PFSK-1 (cell line): ENCODE data around the gene CLIC3.

Experiments
- FOXP2 ChIP-seq: optimal IDR thresholded peaks from 2 replicates; pipeline ENCODE3; 2011; ENCODE audit warnings: borderline replicate concordance, control low read depth, inconsistent platforms; ENCODE audit not compliant: insufficient read depth; ENCODE audit errors: extremely low read length, extremely low read depth
- POLR2AphosphoS5 ChIP-seq: IDR thresholded peaks from 2 replicates; pipeline ENCODE4 v1.6.1; 2012; ENCODE audit warnings: low read depth, mild to moderate bottlenecking, control low read depth, low read length, moderate library complexity
- SIN3A ChIP-seq: IDR thresholded peaks from 2 replicates; pipeline ENCODE4 v1.6.1; 2012; ENCODE audit warnings: mild to moderate bottlenecking, low read length, moderate library complexity, borderline replicate concordance; ENCODE audit not compliant: insufficient read depth
- TAF1 ChIP-seq: IDR thresholded peaks from 2 replicates; pipeline ENCODE4 v1.6.1; 2012; ENCODE audit warnings: low read length, control low read depth, borderline replicate concordance; ENCODE audit not compliant: insufficient read depth
- TF ChIP-seq, protein P1 (sequence below), 2 experiments: IDR thresholded peaks; 2 replicates each; pipeline versions ENCODE4 v1.6.1 to v1.8.0; 2011 to 2012; ENCODE audit warnings: low read depth in 2 of 2, low read length in 2 of 2, control low read depth in 1 of 2, inconsistent platforms in 1 of 2, mild to moderate bottlenecking in 1 of 2, moderate library complexity in 1 of 2; ENCODE audit not compliant: insufficient read depth in 1 of 2

Gene CLIC3

DNA sequence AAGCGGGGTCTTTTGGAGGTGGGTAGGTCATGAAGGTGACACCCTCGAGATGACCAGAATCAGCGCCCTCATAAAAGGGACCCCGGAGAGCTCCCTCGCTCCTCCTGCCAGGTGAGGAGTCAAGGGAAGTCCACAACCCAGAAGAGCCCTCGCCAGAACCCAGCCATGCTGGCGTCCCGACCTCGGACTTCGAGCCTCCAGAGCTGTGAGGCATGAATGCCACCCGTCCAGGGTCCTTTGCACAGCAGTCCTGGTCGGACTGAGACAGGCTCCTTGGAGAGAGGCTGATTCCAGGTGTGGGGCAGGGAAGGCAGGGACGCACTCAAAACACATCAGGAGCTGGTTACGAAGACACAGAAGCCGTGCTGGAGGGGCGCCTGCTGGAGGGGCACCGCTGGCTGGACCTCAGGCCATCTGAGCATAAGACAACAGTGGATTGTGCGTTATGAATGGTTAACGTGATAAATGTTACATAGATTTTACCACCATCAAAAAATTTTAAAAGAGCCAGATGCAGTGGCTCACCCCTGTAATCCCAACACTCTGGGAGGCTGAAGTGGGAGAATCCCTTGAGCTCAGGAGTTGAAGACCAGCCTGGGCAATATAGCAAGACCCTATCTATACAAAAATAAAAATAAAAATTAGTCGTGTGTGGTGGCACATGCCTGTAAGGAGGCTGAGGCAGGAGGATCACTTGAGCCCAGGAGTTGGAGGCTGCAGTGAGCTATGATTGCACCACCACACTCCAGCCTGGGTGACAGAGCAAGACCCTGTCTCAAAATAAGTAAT is 5.7 kb upstream of the CLIC3 start:
- TF ChIP-seq, protein P1, sequence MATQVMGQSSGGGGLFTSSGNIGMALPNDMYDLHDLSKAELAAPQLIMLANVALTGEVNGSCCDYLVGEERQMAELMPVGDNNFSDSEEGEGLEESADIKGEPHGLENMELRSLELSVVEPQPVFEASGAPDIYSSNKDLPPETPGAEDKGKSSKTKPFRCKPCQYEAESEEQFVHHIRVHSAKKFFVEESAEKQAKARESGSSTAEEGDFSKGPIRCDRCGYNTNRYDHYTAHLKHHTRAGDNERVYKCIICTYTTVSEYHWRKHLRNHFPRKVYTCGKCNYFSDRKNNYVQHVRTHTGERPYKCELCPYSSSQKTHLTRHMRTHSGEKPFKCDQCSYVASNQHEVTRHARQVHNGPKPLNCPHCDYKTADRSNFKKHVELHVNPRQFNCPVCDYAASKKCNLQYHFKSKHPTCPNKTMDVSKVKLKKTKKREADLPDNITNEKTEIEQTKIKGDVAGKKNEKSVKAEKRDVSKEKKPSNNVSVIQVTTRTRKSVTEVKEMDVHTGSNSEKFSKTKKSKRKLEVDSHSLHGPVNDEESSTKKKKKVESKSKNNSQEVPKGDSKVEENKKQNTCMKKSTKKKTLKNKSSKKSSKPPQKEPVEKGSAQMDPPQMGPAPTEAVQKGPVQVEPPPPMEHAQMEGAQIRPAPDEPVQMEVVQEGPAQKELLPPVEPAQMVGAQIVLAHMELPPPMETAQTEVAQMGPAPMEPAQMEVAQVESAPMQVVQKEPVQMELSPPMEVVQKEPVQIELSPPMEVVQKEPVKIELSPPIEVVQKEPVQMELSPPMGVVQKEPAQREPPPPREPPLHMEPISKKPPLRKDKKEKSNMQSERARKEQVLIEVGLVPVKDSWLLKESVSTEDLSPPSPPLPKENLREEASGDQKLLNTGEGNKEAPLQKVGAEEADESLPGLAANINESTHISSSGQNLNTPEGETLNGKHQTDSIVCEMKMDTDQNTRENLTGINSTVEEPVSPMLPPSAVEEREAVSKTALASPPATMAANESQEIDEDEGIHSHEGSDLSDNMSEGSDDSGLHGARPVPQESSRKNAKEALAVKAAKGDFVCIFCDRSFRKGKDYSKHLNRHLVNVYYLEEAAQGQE (IDR thresholded peaks at IDR 0.05; ENCODE audit: insufficient read depth in 1 of 2, low read depth in 2 of 2, low read length in 2 of 2), result no peak
- TF ChIP-seq FOXP2 (no peak), SIN3A (no peak), POLR2AphosphoS5 (no peak), TAF1 (no peak)

DNA sequence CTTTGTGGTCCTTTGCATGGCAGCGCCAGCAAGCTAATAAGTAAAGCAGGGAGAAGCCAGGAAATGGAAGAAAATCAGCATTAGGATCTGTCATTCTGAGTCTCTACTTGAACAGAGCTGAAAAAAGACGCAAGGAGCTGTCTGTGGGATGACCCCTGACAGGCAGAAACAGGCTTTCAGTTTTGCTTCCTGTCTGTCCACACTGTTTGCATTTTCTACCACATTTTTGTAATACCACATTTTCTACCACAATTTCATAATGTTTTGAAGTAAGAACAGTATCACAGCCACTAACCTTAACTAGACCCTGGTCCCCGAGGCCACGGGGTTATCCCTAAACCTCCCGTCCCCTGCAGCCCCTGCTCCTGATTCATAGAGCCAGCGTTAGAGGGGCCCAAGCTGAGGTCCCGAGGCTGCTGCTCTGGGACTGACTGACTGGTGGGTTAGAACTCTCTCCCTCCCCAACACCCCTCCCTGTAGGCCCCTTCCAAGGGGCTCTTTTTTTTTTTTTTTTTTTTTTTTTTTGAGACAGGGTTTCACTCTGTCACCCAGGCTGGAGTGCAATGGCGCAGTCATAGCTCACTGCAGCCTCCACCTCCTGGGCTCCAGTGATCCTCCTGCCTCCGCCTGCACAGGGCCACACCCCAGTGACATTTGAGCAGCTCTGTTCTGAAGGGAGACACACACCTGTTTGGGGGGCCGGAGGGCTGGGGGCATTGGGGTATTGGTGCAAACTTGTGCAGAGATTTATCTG is 4.0 kb upstream of the CLIC3 start:
- TF ChIP-seq, protein P1 (IDR thresholded peaks at IDR 0.05; ENCODE audit: insufficient read depth in 1 of 2, low read depth in 2 of 2, low read length in 2 of 2), result no peak
- TF ChIP-seq SIN3A, result no peak
- no peak for TF ChIP-seq POLR2AphosphoS5
- TF ChIP-seq FOXP2, result no peak
- no peak for TF ChIP-seq TAF1

DNA sequence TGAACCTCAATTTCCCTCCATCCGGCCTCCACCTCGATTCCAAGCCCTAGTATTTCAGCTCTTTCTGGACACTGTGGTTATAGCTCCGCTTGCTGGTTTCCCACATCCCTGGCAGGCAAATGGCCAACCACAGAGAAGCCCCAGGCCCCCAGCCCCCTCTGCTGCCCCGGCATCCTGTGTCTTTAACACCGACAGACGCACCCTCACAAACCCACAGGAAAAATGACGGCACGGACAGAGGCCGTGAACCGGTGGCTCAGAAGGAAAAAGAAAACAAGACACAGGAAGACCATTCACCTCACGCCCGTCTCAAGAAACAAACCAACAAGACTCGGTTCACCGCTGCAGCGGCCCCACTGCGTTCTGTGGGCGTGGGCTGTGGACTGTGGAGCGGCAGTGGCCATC is 1.5 kb upstream of the CLIC3 start:
- TF ChIP-seq POLR2AphosphoS5, result no peak
- TF ChIP-seq FOXP2, result no peak
- TF ChIP-seq, protein P1 (IDR thresholded peaks at IDR 0.05; ENCODE audit: insufficient read depth in 1 of 2, low read depth in 2 of 2, low read length in 2 of 2), result no peak
- TF ChIP-seq TAF1, result no peak
- no peak for TF ChIP-seq SIN3A

DNA sequence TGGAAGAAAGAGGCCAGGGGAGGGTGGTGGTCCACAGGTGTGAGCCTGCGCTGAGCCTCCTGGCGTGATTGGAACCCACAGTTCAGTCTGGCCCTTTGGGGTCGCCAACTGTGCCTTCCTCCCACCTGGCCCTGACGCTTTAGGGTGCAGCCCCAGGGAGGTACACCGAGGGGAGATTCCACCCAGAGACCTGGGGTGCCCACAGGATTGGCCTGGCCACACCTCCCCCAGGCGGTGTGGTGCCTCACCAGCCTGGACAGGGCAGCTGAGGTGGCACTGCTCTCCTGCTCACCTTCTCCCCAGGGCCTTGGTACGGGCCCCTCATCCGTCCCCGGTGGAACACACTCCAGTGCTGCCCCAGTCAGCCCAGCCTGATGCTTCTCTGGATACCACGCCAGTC is 1.0 kb upstream of the CLIC3 start:
- TF ChIP-seq FOXP2, result no peak
- TF ChIP-seq, protein P1 (IDR thresholded peaks at IDR 0.05; ENCODE audit: insufficient read depth in 1 of 2, low read depth in 2 of 2, low read length in 2 of 2), result no peak
- TF ChIP-seq POLR2AphosphoS5, result no peak
